Stimulated activated CD4-positive, alpha-beta T cell treated with anti-CD3 and anti-CD28 coated beads, Interleukin-1b, Interleukin-23, amount 100 ng/mL, for 4 hours (primary cell): ENCODE measurements around the gene ASS1.

Source experiments
- DNase-seq, 2 donors: peaks; one replicate each; pipeline ENCODE4 v3.0.0-alpha.2; 2020; ENCODE audit warnings: low read depth in 2 of 2

Gene ASS1

GRCh38 chr9:130531670-130532069 is 86.9 kb downstream of the ASS1 start:
- DNase-seq = no peak

GRCh38 chr9:130532426-130533080 is 87.8 kb downstream of the ASS1 start:
- no peak for DNase-seq

- DNase-seq = no peak
Measured at GRCh38 chr9:130535818-130536521, 91.2 kb downstream of the ASS1 start.

- no peak for DNase-seq
Measured at GRCh38 chr9:130536701-130537107, 91.9 kb downstream of the ASS1 start.

GRCh38 chr9:130537346-130538050 is 92.7 kb downstream of the ASS1 start:
- no peak for DNase-seq

- no peak for DNase-seq
Measured at GRCh38 chr9:130539420-130540223, 94.9 kb downstream of the ASS1 start.

GRCh38 chr9:130541533-130541932 is 96.8 kb downstream of the ASS1 start:
- DNase-seq = no peak

- DNase-seq = no peak
Measured at GRCh38 chr9:130542038-130542437, 97.3 kb downstream of the ASS1 start.

GRCh38 chr9:130542457-130543228 is 97.9 kb downstream of the ASS1 start:
- no peak for DNase-seq

GRCh38 chr9:130543368-130543767 is 98.6 kb downstream of the ASS1 start:
- DNase-seq = no peak

- no peak for DNase-seq
Measured at GRCh38 chr9:130543859-130544258, 99.1 kb downstream of the ASS1 start.

GRCh38 chr9:130544364-130544763 is 99.6 kb downstream of the ASS1 start:
- DNase-seq = no peak

- no peak for DNase-seq
Measured at GRCh38 chr9:130548103-130548502, 103.3 kb downstream of the ASS1 start.

- no peak for DNase-seq
Measured at GRCh38 chr9:130549093-130549735, 104.5 kb downstream of the ASS1 start.
